ENCODE results near the gene PRM1.
"Not testable (repeated sequence)": the region's sequence is repeated elsewhere in the genome, so short reads cannot be mapped to it uniquely, and the experiment has no call there.

Gene PRM1

DNA sequence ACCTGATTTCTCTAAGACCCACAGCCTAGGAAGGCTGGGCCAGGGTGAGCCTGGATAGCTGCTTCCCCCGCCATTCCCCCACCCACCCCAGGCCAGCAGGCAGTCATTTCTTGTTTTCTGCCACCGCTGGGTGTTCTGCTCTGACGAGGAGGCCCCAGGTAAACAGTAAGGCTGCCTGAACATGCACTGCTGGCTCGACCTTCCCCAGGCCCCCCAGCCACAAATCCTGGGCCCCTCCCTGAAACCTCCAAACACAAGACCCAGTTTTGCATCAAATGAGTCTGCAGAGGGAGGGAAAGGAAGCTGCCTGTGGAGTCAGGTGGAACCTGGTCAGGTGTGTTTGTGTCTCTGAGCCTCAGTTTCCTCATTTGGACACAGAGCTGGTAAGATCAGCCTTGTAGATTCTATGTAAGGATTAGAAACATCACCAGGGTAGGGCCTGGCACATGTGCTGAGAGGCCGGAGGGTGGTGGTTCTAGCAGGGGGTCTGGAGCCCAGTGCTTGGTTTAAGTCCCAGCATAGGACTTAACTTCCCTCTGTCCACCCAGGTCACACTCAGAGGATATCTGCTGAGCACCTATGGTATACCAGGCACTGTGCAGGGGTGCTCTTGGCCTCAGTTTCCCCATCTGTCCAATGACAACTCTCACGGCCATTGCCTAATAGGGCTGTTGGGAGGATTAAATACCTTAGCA lies 18.9 kb upstream of the PRM1 start:
- Mint-ChIP-seq H3K4me3 (no peak overlapping the region), H3K27ac (no peak overlapping the region), H3K36me3 (ENCODE audit: low read depth) (no peaks in the 10 kb centered on the region), H3K9me3 (no peaks in the 10 kb centered on the region), H3K4me1 (peaks cover 24% of the 10 kb centered on the region), H3K27me3 (ENCODE audit: low read depth) (no peaks in the 10 kb centered on the region)
- TF ChIP-seq, protein P1, sequence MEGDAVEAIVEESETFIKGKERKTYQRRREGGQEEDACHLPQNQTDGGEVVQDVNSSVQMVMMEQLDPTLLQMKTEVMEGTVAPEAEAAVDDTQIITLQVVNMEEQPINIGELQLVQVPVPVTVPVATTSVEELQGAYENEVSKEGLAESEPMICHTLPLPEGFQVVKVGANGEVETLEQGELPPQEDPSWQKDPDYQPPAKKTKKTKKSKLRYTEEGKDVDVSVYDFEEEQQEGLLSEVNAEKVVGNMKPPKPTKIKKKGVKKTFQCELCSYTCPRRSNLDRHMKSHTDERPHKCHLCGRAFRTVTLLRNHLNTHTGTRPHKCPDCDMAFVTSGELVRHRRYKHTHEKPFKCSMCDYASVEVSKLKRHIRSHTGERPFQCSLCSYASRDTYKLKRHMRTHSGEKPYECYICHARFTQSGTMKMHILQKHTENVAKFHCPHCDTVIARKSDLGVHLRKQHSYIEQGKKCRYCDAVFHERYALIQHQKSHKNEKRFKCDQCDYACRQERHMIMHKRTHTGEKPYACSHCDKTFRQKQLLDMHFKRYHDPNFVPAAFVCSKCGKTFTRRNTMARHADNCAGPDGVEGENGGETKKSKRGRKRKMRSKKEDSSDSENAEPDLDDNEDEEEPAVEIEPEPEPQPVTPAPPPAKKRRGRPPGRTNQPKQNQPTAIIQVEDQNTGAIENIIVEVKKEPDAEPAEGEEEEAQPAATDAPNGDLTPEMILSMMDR (IDR thresholded peaks at IDR 0.05; ENCODE audit: unreplicated experiment in 3 of 3), result no peak

DNA sequence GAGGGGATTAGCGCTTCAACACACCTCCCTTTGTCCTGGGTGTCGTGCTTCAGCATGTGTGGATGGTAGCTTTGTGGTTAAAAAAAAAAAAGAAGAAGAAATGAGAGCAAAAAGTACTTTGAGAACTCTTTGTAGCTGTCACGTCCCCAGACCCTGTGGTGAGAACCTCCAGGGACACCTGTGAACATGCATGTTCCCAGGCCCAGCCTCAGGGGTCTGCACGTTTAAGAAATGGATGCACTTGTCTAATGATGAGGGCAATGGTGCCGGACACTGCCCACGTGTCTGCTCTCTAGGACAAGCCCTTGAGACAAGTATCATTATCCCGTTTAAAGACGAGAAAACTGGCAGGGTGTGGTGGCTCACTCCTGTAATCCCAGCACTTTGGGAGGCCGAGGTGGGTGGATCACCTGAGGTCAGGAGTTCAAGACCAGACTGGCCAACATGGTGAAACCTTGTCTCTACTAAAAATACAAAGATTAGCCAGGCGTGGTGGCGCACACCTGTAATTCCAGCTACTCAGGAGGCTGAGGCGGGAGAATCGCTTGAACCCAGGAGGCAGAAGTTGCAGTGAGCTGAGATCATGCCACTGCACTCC lies 17.9 kb upstream of the PRM1 start:
- not testable (repeated sequence) for H3K9me3 Mint-ChIP-seq; H3K27me3 Mint-ChIP-seq (ENCODE audit: low read depth); H3K36me3 Mint-ChIP-seq (ENCODE audit: low read depth); H3K4me3 Mint-ChIP-seq
- H3K27ac Mint-ChIP-seq, result peak overlapping the region in 1 of 3 experiments; percentile 94
- peaks cover 24% of the 10 kb centered on the region for H3K4me1 Mint-ChIP-seq

DNA sequence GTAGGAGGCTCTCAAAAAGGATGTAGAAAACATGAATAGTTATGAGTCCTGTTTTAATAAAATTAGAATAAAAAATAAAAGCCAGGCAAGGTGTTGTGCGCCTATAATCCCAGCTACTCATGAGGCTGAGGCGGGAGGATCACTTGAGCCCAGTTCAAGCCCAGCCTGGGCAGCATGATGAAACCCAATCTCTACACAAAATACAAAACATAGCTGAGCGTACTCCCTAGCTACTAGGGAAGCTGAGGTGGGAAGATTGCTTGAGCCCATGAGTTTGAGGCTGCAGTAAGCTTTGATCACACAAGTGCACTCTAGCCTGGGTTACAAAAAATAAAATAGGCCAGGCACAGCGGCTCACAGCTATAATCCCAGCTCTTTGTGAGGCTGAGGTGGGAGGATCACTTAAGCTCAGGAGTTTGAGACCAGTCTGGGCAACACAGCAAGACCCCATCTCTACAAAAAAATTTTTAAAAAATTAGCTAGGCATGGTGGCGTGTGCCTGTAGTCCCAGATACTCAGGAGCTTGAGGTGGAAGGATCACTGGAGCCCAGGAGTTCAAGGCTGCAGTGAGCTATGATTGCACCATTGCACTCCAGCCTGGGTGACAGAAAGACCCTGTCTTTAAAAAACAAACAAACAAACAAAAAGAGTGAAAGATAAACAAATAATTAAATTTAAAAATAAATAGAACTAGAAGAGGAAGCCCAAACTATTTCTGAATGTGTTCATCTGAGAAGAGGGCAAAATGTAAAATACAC lies 17.2 kb upstream of the PRM1 start:
- Mint-ChIP-seq H3K4me1 (peaks cover 20% of the 10 kb centered on the region), H3K27me3 (ENCODE audit: low read depth) (no peaks in the 10 kb centered on the region), H3K27ac (peak overlapping the region; percentile 28 to 94 (median 89)), H3K4me3 (no peak overlapping the region), H3K36me3 (ENCODE audit: low read depth) (no peaks in the 10 kb centered on the region), H3K9me3 (no peaks in the 10 kb centered on the region)
- TF ChIP-seq, protein P1 (IDR thresholded peaks at IDR 0.05; ENCODE audit: unreplicated experiment in 3 of 3), result no peak

DNA sequence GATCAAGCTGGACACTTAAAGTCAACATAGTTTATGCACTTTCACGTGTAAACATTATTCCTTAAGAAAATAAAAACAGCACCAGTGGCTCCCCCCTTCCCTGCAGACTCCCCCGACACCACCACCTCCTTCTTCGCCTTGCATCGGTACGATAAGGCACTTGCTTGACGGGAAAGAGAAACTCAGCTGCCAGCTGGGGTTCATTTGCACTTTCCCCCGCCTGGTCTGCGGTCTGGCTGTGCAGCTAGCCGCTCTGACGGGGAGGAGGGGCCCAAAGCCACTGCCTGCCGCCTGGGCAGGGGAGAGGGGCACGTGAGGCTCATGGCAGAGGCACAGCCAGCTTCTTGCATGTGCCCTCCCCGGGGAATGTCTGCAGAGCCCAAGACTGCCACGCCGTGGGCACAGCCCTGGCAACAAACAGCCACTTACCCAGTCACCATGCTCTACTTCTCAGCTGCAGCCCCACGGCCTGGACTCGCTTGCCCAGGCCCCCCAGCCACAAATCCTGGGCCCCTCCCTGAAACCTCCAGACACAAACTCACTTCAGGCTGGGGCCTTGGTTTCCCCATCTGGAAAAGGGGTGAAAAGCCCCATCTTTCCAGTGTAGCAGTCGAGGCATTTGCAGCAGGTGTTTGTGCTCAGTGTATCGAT lies 16.5 kb upstream of the PRM1 start:
- no peaks in the 10 kb centered on the region for H3K36me3 Mint-ChIP-seq (ENCODE audit: low read depth)
- H3K4me1 Mint-ChIP-seq, result peaks cover 16% of the 10 kb centered on the region
- no peaks in the 10 kb centered on the region for H3K9me3 Mint-ChIP-seq
- H3K27me3 Mint-ChIP-seq (ENCODE audit: low read depth), result peaks cover 4% of the 10 kb centered on the region
- peak overlapping the region in 2 of 3 experiments; percentile 24 to 33 for H3K4me3 Mint-ChIP-seq
- TF ChIP-seq, protein P1 (IDR thresholded peaks at IDR 0.05; ENCODE audit: unreplicated experiment in 3 of 3), result no peak
- H3K27ac Mint-ChIP-seq, result peak overlapping the region; percentile 89 to 94 (median 90)

DNA sequence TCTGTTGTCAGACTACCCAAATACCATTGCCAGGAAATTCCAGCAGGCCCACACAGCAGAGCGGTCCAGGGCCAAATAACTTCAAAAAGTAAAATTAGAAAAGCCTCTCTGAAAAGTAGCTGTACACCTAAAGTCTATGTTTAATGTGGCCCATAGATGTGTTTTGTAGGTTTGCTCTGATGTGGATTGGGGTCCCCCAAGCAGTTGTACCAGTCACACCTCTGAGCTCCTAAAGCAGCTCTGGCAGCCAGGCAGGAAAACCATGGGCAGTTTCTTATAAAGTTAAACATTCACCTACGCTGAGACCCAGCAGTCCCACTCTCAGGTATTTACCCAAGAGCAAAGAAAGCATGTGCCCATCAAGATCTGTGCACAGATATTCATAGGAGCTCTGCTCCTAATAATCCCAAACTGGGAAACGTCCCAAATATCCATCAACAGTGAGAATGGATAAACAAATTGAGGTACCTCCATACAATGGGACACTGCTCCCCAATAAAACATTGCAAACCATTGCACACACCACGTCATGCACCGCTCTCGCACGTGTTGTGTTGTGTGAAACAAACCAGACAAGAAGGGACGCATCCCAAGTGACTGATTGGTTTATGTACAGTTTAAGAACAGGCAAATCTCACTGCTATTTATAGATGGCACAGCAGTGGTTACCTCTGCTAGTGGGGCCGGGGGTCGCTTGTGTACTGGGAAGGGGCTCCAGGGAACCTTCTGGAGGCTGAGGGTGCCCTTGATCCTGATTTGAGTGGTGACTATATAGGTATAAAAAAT lies 15.8 kb upstream of the PRM1 start:
- Mint-ChIP-seq H3K9me3 (no peaks in the 10 kb centered on the region), H3K27ac (peak overlapping the region; percentile 89 to 94 (median 90)), H3K27me3 (ENCODE audit: low read depth) (peaks cover 4% of the 10 kb centered on the region), H3K36me3 (ENCODE audit: low read depth) (no peaks in the 10 kb centered on the region), H3K4me3 (no peak overlapping the region), H3K4me1 (peaks cover 16% of the 10 kb centered on the region)
- TF ChIP-seq, protein P1 (IDR thresholded peaks at IDR 0.05; ENCODE audit: unreplicated experiment in 3 of 3), result no peak
